ENCODE data around the gene PSENEN. TPM values are rescaled to one million over a fixed set of nuclear protein-coding genes. Genes with fewer than 3 reads are reported as not detected.

Gene PSENEN
- total RNA-seq, 1 donor, result 11.6 TPM

DNA sequence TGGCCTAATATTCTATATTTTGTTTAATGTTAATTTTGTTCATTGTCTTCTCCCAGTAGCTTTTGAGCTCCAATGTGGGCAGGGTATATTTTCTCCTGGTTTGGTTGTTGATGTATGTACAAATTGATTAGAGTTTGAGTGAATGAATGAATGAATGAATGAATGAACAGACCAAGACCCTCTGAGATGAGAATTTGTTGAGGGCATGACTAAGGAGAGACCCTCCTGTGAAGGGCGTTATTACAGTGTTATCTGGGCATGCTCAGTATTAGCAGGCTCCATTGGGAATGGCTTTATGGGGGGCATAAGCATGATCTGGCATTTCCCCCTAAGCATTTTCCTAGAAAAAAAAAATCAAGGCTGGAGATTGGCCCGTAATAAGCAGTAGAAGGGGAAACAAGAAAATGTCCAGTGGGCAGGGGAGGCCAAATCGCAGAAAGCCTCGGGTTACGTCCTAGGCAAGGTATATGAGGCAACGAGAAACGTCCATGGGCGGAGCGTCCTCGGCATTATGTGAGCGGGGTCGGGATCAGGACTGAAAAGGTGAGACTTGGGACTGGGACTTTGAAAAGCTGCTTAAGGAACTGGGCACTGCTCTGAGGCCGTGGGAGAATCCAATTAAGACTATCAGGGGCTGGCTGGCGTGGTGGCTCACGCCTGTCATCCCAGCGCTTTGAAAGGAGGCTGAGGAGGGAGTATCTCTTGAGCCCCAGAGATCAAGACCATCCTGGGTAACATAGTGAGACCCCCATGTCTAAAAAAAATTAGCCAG lies 29.0 kb downstream of the PSENEN start:
- Histone ChIP-seq H4K20me1 (ENCODE audit: insufficient read depth, low read length) (no peaks in the 10 kb centered on the region), H3K4me1 (ENCODE audit: insufficient read depth, low read length) (peaks cover 7% of the 10 kb centered on the region), H3K9me3 (ENCODE audit: low read depth, low read length) (no peaks in the 10 kb centered on the region), H2AFZ (ENCODE audit: low read length) (peak overlapping the region; percentile 66), H3K27me3 (ENCODE audit: insufficient read depth, low read length) (no peaks in the 10 kb centered on the region), H3K36me3 (ENCODE audit: insufficient read depth, low read length) (no peaks in the 10 kb centered on the region), H3K4me2 (ENCODE audit: insufficient read depth, low read length) (peak overlapping the region; percentile 90), H3K27ac (ENCODE audit: low read depth, low read length) (no peak overlapping the region), H3K4me3 (ENCODE audit: insufficient read depth, low read length) (peak overlapping the region; percentile 79), H3K79me2 (ENCODE audit: insufficient read depth, low read length) (peaks cover 2% of the 10 kb centered on the region)
- peak; percentile 31 for DNase-seq (ENCODE audit: insufficient read length, low spot score, missing footprints)
- TF ChIP-seq, protein P1, sequence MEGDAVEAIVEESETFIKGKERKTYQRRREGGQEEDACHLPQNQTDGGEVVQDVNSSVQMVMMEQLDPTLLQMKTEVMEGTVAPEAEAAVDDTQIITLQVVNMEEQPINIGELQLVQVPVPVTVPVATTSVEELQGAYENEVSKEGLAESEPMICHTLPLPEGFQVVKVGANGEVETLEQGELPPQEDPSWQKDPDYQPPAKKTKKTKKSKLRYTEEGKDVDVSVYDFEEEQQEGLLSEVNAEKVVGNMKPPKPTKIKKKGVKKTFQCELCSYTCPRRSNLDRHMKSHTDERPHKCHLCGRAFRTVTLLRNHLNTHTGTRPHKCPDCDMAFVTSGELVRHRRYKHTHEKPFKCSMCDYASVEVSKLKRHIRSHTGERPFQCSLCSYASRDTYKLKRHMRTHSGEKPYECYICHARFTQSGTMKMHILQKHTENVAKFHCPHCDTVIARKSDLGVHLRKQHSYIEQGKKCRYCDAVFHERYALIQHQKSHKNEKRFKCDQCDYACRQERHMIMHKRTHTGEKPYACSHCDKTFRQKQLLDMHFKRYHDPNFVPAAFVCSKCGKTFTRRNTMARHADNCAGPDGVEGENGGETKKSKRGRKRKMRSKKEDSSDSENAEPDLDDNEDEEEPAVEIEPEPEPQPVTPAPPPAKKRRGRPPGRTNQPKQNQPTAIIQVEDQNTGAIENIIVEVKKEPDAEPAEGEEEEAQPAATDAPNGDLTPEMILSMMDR (IDR thresholded peaks at IDR 0.05; ENCODE audit: extremely low read depth, low read depth, low read length), result no peak

DNA sequence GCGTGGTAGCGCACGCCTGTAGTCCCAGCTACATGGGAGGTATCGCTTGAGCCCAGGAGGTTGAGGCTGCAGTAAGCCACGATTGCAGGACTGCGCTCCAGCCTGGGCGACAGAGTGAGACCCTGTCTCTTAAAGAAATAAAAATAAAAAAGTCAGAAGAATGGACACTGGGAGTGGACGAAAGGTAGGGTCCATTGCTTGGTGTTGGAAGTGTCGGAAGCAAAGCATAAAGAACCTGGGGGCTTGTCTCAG lies 29.5 kb downstream of the PSENEN start:
- Histone ChIP-seq H3K79me2 (ENCODE audit: insufficient read depth, low read length) (peaks cover 2% of the 10 kb centered on the region), H4K20me1 (ENCODE audit: insufficient read depth, low read length) (no peaks in the 10 kb centered on the region), H3K4me2 (ENCODE audit: insufficient read depth, low read length) (peak overlapping the region; percentile 90), H3K9me3 (ENCODE audit: low read depth, low read length) (no peaks in the 10 kb centered on the region), H2AFZ (ENCODE audit: low read length) (peak overlapping the region; percentile 66), H3K4me3 (ENCODE audit: insufficient read depth, low read length) (peak overlapping the region; percentile 79), H3K4me1 (ENCODE audit: insufficient read depth, low read length) (peaks cover 7% of the 10 kb centered on the region), H3K36me3 (ENCODE audit: insufficient read depth, low read length) (no peaks in the 10 kb centered on the region), H3K27ac (ENCODE audit: low read depth, low read length) (no peak overlapping the region), H3K27me3 (ENCODE audit: insufficient read depth, low read length) (no peaks in the 10 kb centered on the region)
- TF ChIP-seq, protein P1 (IDR thresholded peaks at IDR 0.05; ENCODE audit: extremely low read depth, low read depth, low read length), result no peak
- DNase-seq (ENCODE audit: insufficient read length, low spot score, missing footprints), result no peak

DNA sequence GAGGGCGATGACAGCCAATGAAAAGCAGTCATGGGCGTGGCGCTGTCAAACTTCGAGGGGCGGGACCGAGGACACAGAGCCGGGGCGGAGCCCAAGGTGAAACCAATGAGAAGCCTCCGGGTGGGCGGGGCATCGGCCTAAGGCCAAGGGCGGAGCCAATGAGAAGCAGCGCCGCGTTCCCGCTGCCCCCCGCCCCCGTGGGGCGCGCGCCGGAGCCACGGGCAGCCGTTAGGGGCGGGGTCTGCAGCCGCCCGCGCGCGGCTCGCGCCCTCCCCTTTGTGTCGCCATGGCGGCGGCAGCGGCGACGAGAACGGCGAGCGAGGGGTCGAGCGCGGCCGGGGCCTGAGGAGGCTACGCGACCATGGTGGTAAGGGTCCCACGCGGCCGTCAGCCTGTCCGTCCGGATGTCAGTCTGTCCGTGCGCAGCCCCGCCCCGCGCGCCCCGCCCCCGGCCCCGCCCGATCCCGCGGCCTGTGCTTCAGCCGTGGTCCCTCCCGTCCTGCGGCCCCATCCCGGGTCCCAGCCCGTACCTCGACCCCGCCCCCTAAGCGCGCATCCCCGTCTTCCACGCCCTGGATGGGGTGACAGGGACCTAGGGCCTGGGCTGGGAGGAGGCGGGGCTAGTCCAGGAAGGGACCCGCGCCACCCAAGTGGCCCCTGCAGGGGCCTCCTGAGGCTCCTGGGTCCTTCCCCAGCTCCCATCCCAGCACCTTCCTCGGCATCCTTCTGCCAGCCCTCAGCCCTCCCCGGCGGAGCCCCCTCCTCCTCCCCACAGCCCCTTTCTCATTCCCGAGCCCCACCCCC lies 30.0 kb downstream of the PSENEN start, which contains the start of gene ARHGAP33:
ARHGAP33 (plus strand) TSS at position 267 of the 804 bp plus-strand sequence; CDS start at position 362, 95 bp downstream.
- Histone ChIP-seq H3K4me3 (ENCODE audit: insufficient read depth, low read length) (peak within 1 kb of the TSS; percentile 79), H3K4me2 (ENCODE audit: insufficient read depth, low read length) (peak within 1 kb of the TSS; percentile 90), H4K20me1 (ENCODE audit: insufficient read depth, low read length) (no peaks in the 10 kb centered on the region), H3K4me1 (ENCODE audit: insufficient read depth, low read length) (peaks cover 7% of the 10 kb centered on the region), H2AFZ (ENCODE audit: low read length) (peak within 1 kb of the TSS; percentile 74), H3K27me3 (ENCODE audit: insufficient read depth, low read length) (no peaks in the 10 kb centered on the region), H3K79me2 (ENCODE audit: insufficient read depth, low read length) (peaks cover 2% of the 10 kb centered on the region), H3K9me3 (ENCODE audit: low read depth, low read length) (no peaks in the 10 kb centered on the region), H3K27ac (ENCODE audit: low read depth, low read length) (no peak within 1 kb of the TSS), H3K36me3 (ENCODE audit: insufficient read depth, low read length) (no peaks in the 10 kb centered on the region)
- DNase-seq (ENCODE audit: insufficient read length, low spot score, missing footprints), result peak; percentile 100
- TF ChIP-seq, protein P1 (IDR thresholded peaks at IDR 0.05; ENCODE audit: extremely low read depth, low read depth, low read length), result no peak
